ENCODE measurements around the gene NDUFB6.
"Not testable (repeated sequence)": the region's sequence is repeated elsewhere in the genome, so short reads cannot be mapped to it uniquely, and the experiment has no call there.

NDUFB6 gene

GRCh38 chr9:32572900-32573523 is at the start of gene NDUFB6:
TSS of gene NDUFB6 (minus strand) at chr9:32573159. CDS start at chr9:32573060, 99 bp downstream.
- peak; percentile 97 for DNase-seq

- DNase-seq, result no peak
Observed at GRCh38 chr9:32618261-32618660, 45.3 kb upstream of the NDUFB6 start.

GRCh38 chr9:32606811-32607210 is 33.9 kb upstream of the NDUFB6 start:
- DNase-seq, result no peak

GRCh38 chr9:32603914-32604852 is 31.2 kb upstream of the NDUFB6 start:
- no peak for DNase-seq

- not testable (repeated sequence) for DNase-seq
Observed at GRCh38 chr9:32599021-32599420, 26.1 kb upstream of the NDUFB6 start.

GRCh38 chr9:32596936-32597335 is 24.0 kb upstream of the NDUFB6 start:
- DNase-seq, result no peak

GRCh38 chr9:32596096-32596865 is 23.3 kb upstream of the NDUFB6 start:
- DNase-seq, result no peak

GRCh38 chr9:32590898-32591297 is 17.9 kb upstream of the NDUFB6 start:
- DNase-seq, result no peak

GRCh38 chr9:32590476-32590875 is 17.5 kb upstream of the NDUFB6 start:
- no peak for DNase-seq

- DNase-seq, result peak; percentile 21
Observed at GRCh38 chr9:32589083-32589723, 16.2 kb upstream of the NDUFB6 start.

GRCh38 chr9:32587901-32588300 is 14.9 kb upstream of the NDUFB6 start:
- no peak for DNase-seq

- no peak for DNase-seq
Observed at GRCh38 chr9:32584784-32585183, 11.8 kb upstream of the NDUFB6 start.

GRCh38 chr9:32581512-32582143 is 8.7 kb upstream of the NDUFB6 start:
- DNase-seq, result peak; percentile 54

- DNase-seq, result no peak
Observed at GRCh38 chr9:32580631-32581300, 7.8 kb upstream of the NDUFB6 start.

GRCh38 chr9:32579706-32580331 is 6.9 kb upstream of the NDUFB6 start:
- peak; percentile 64 for DNase-seq

GRCh38 chr9:32578976-32579375 is 6.0 kb upstream of the NDUFB6 start:
- DNase-seq, result no peak

- no peak for DNase-seq
Observed at GRCh38 chr9:32577316-32577715, 4.4 kb upstream of the NDUFB6 start.

GRCh38 chr9:32574858-32575257 is 1.9 kb upstream of the NDUFB6 start:
- no peak for DNase-seq

- no peak for DNase-seq
Observed at GRCh38 chr9:32573821-32574220, 862 bp upstream of the NDUFB6 start.

GRCh38 chr9:32571969-32572899 is 725 bp downstream of the NDUFB6 start:
- DNase-seq, result peak; percentile 67

All from midbrain (tissue), 1 donor.